ENCODE measurements around the gene EDNRB.

DNA sequence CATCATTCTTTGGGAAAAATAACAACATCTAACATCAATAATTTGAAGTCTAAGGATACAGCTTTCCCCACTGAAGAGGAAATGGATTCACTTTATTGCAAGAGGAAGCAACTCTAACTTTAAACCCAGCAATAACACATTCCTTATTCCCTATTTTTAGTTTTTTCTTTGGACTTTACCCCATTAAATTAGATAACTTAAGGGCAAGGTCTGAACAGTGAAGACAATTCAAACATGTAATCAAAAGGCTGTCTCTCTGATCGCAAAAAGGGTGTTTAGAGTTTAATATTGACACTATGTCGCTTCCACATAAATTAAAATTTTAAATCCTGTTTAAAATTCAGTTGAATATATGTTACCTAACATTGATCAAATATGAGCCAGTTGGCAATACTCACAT, 10.1 kb downstream of the EDNRB start:
- TF ChIP-seq, protein P1, sequence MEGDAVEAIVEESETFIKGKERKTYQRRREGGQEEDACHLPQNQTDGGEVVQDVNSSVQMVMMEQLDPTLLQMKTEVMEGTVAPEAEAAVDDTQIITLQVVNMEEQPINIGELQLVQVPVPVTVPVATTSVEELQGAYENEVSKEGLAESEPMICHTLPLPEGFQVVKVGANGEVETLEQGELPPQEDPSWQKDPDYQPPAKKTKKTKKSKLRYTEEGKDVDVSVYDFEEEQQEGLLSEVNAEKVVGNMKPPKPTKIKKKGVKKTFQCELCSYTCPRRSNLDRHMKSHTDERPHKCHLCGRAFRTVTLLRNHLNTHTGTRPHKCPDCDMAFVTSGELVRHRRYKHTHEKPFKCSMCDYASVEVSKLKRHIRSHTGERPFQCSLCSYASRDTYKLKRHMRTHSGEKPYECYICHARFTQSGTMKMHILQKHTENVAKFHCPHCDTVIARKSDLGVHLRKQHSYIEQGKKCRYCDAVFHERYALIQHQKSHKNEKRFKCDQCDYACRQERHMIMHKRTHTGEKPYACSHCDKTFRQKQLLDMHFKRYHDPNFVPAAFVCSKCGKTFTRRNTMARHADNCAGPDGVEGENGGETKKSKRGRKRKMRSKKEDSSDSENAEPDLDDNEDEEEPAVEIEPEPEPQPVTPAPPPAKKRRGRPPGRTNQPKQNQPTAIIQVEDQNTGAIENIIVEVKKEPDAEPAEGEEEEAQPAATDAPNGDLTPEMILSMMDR (conservative IDR thresholded peaks at IDR 0.05; ENCODE audit: low read length): no peak
- no peak for TF ChIP-seq EZH2phosphoT487 (IDR thresholded peaks at IDR 0.05; ENCODE audit: borderline replicate concordance)

Measured in Loucy (cell line).